NCI-H1105 treated with DMSO at 0.1 percent for 48 hours (cell line): ENCODE data around the gene QKI.

Source experiments
- DNase-seq: peaks from one replicate; lab custom pipeline; 2025; lab: John Stamatoyannopoulos, UW

The QKI gene

GRCh38 chr6:163533443-163533842 lies 118.9 kb downstream of the QKI start:
- DNase-seq, result no peak

GRCh38 chr6:163536770-163537169 lies 122.3 kb downstream of the QKI start:
- no peak for DNase-seq

- no peak for DNase-seq
Observed at GRCh38 chr6:163538331-163538730, 123.8 kb downstream of the QKI start.

GRCh38 chr6:163539101-163539762 lies 124.7 kb downstream of the QKI start:
- no peak for DNase-seq

GRCh38 chr6:163543321-163543720 lies 128.8 kb downstream of the QKI start:
- DNase-seq, result peak; percentile 91

GRCh38 chr6:163545370-163545769 lies 130.9 kb downstream of the QKI start:
- no peak for DNase-seq

- DNase-seq, result no peak
Observed at GRCh38 chr6:163547287-163547686, 132.8 kb downstream of the QKI start.

- no peak for DNase-seq
Observed at GRCh38 chr6:163548624-163549023, 134.1 kb downstream of the QKI start.

- no peak for DNase-seq
Observed at GRCh38 chr6:163554032-163554431, 139.5 kb downstream of the QKI start.

- DNase-seq, result peak; percentile 47
Observed at GRCh38 chr6:163554663-163555062, 140.1 kb downstream of the QKI start.

GRCh38 chr6:163559661-163560060 lies 145.1 kb downstream of the QKI start:
- DNase-seq, result no peak

GRCh38 chr6:163563318-163563717 lies 148.8 kb downstream of the QKI start:
- no peak for DNase-seq

GRCh38 chr6:163564534-163564933 lies 150.0 kb downstream of the QKI start:
- no peak for DNase-seq

- no peak for DNase-seq
Observed at GRCh38 chr6:163565140-163565539, 150.6 kb downstream of the QKI start.

- DNase-seq, result no peak
Observed at GRCh38 chr6:163566056-163566455, 151.5 kb downstream of the QKI start.

- DNase-seq, result no peak
Observed at GRCh38 chr6:163568275-163568674, 153.8 kb downstream of the QKI start.

GRCh38 chr6:163570579-163571231 lies 156.2 kb downstream of the QKI start:
- no peak for DNase-seq

GRCh38 chr6:163571730-163572129 lies 157.2 kb downstream of the QKI start:
- no peak for DNase-seq

- DNase-seq, result no peak
Observed at GRCh38 chr6:163572612-163573011, 158.1 kb downstream of the QKI start.

GRCh38 chr6:163573503-163574179 lies 159.1 kb downstream of the QKI start:
- DNase-seq, result no peak

- DNase-seq, result no peak
Observed at GRCh38 chr6:163576114-163576513, 161.6 kb downstream of the QKI start.

GRCh38 chr6:163577404-163577803 lies 162.9 kb downstream of the QKI start:
- DNase-seq, result peak; percentile 66
